Left lung (tissue), 10 donors: Measurements from ENCODE around the gene SDK2. TPM values are rescaled to one million over a fixed set of nuclear protein-coding genes. Genes with fewer than 3 reads are reported as not detected.

Experiments used
- ATAC-seq: fragments of 200-7000 bp; cut with Tn5 transposase; one replicate; pipeline ENCODE4 v1.9.1; 2020; ENCODE audit warnings: moderate library complexity
- DNase-seq, 4 donors: peaks; one replicate each; pipeline ENCODE4 v3.0.0-alpha.2; 2013 to 2020
- H3K27ac ChIP-seq, 2 donors: fragments of 200-600 bp; sonication (generic) in 1 of 2; one replicate each; pipeline versions ENCODE4 v1.5.0 to v1.8.0; 2020 to 2021
- H3K27me3 ChIP-seq, 2 donors: fragments of 200-600 bp; sonication (generic) in 1 of 2; one replicate each; pipeline versions ENCODE4 v1.5.0 to v1.8.0; 2020 to 2021
- H3K36me3 ChIP-seq, 2 donors: fragments of 200-600 bp; sonication (generic) in 1 of 2; one replicate each; pipeline versions ENCODE4 v1.5.0 to v1.8.0; 2020 to 2021
- H3K4me1 ChIP-seq, 2 donors: fragments of 200-600 bp; one replicate each; pipeline ENCODE4 v1.8.0; 2021
- H3K4me3 ChIP-seq, 2 donors: fragments of 200-600 bp; sonication (generic) in 1 of 2; one replicate each; pipeline versions ENCODE4 v1.5.0 to v1.8.0; 2020 to 2021; ENCODE audit warnings: mild to moderate bottlenecking in 1 of 2
- H3K9me3 ChIP-seq, 2 donors: fragments of 200-600 bp; sonication (generic) in 1 of 2; one replicate each; pipeline versions ENCODE4 v1.5.0 to v1.8.0; 2020 to 2021
- CTCF ChIP-seq, 2 donors: fragments of 200-600 bp; sonication (generic) in 1 of 2; IDR thresholded peaks; one replicate each; pipeline versions ENCODE4 v1.5.0 to v1.8.0; 2021; ENCODE audit warnings: antibody characterized with exemption in 2 of 2
- intact Hi-C, 2 donors: fragments of 100-400 bp; cut with DNase I; formaldehyde crosslinking; loops; one replicate each; pipeline versions ENCODE4 v1.11.2 to v1.14.2; 2022
- polyA plus RNA-seq, 6 donors: library from polyadenylated mRNA; unstranded; fragments of 120-200 nt; gene quantifications; one replicate each; pipeline ENCODE4 v1.2.1, GENCODE V29; 2013; ENCODE audit not compliant: insufficient read length in 6 of 6
- total RNA-seq, 2 donors: library from RNA; stranded (reverse); fragmentation: NEBNext Ultra II Directional; extraction: Animal tissue kit (Norgen Biotek cat#: 25700); gene quantifications; one replicate each; pipeline ENCODE4 v1.2.1, GENCODE V29; 2021
- donor health status: DM: no; HTN: yes; CAD: no.
- donor health status: DM: no; HTN: no; CAD: no.

The SDK2 gene
- total and polyA plus RNA-seq, 8 donors, result 6.0 to 10.9 (median 7.5) TPM

GRCh38 chr17:73689596-73690275 is 45.5 kb upstream of the SDK2 start:
- intact Hi-C loops, result no loop called here
- no peak overlapping the region for H3K4me3 ChIP-seq
- H3K9me3 ChIP-seq, result no peaks in the 10 kb centered on the region
- ATAC-seq, result no peak
- no peaks in the 10 kb centered on the region for H3K27me3 ChIP-seq
- no peaks in the 10 kb centered on the region for H3K36me3 ChIP-seq
- TF ChIP-seq CTCF (IDR thresholded peaks at IDR 0.05), result no peak
- no peak for DNase-seq
- H3K4me1 ChIP-seq, result peaks cover 0 to 7% of the 10 kb centered on the region in 2 donors
- no peak overlapping the region for H3K27ac ChIP-seq

GRCh38 chr17:73686961-73687360 is 42.7 kb upstream of the SDK2 start:
- Histone ChIP-seq H3K4me3 (no peak overlapping the region), H3K9me3 (peaks cover 0 to 8% of the 10 kb centered on the region in 2 donors), H3K4me1 (peaks cover 0 to 4% of the 10 kb centered on the region in 2 donors), H3K27ac (no peak overlapping the region), H3K36me3 (no peaks in the 10 kb centered on the region), H3K27me3 (no peaks in the 10 kb centered on the region)
- TF ChIP-seq CTCF (IDR thresholded peaks at IDR 0.05), result no peak
- DNase-seq, result no peak
- intact Hi-C loops, result no loop called here
- ATAC-seq, result no peak

- no peak overlapping the region for H3K4me3 ChIP-seq
- ATAC-seq, result no peak
- no peak for TF ChIP-seq CTCF (IDR thresholded peaks at IDR 0.05)
- H3K36me3 ChIP-seq, result no peaks in the 10 kb centered on the region
- H3K27ac ChIP-seq, result no peak overlapping the region
- H3K4me1 ChIP-seq, result peaks cover 0 to 4% of the 10 kb centered on the region in 2 donors
- no peak for DNase-seq
- peaks cover 0 to 16% of the 10 kb centered on the region in 2 donors for H3K9me3 ChIP-seq
- H3K27me3 ChIP-seq, result no peaks in the 10 kb centered on the region
- intact Hi-C loops, result no loop called here
These were observed 41.9 kb upstream of the SDK2 start for GRCh38 chr17:73686126-73686525.

GRCh38 chr17:73684183-73684582 is 39.9 kb upstream of the SDK2 start:
- intact Hi-C loops, result no loop called here
- no peak for TF ChIP-seq CTCF (IDR thresholded peaks at IDR 0.05)
- H3K9me3 ChIP-seq, result peaks cover 0 to 16% of the 10 kb centered on the region in 2 donors
- ATAC-seq (no peak), DNase-seq (no peak)
- H3K36me3 ChIP-seq, result no peaks in the 10 kb centered on the region
- no peak overlapping the region for H3K4me3 ChIP-seq
- no peaks in the 10 kb centered on the region for H3K27me3 ChIP-seq
- H3K27ac ChIP-seq, result no peak overlapping the region
- H3K4me1 ChIP-seq, result no peaks in the 10 kb centered on the region

- intact Hi-C loops, result no loop called here
- Histone ChIP-seq H3K9me3 (peaks cover 0 to 16% of the 10 kb centered on the region in 2 donors), H3K27me3 (no peaks in the 10 kb centered on the region), H3K36me3 (no peaks in the 10 kb centered on the region), H3K4me1 (no peaks in the 10 kb centered on the region), H3K4me3 (no peak overlapping the region), H3K27ac (no peak overlapping the region)
- no peak for ATAC-seq
- no peak for TF ChIP-seq CTCF (IDR thresholded peaks at IDR 0.05)
- DNase-seq, result no peak
These were observed 39.5 kb upstream of the SDK2 start for GRCh38 chr17:73683771-73684170.
